A673 (cell line): Measurements from ENCODE around the gene LDHAL6A. TPM values are rescaled to one million over a fixed set of nuclear protein-coding genes. Genes with fewer than 3 reads are reported as not detected.

ENCODE experiments used
- BruUV-seq: library from RNA; stranded (reverse); fragments of 400-500 nt; replicated peaks from 2 replicates; lab custom pipeline; 2021; lab: Mats Ljungman, UMichigan
- CTCF ChIA-PET: fragments of 300-600 bp; sonication (Branson Sonifier 250); formaldehyde crosslinking; loops from one replicate; lab custom pipeline; 2022; ENCODE audit warnings: antibody characterized with exemption; lab: Charles Lee
- POLR2A ChIA-PET: fragments of 300-600 bp; sonication (Branson Sonifier 250); formaldehyde crosslinking; loops from one replicate; lab custom pipeline; 2022; ENCODE audit warnings: antibody characterized with exemption; ENCODE audit not compliant: low non-redundant PET; lab: Charles Lee
- DNase-seq: peaks from one replicate; pipeline ENCODE4 v3.0.0-alpha.2; 2015; ENCODE audit warnings: low spot score
- H3K27ac ChIP-seq: fragments of 200-600 bp; sonication (generic); 2 replicates; pipeline ENCODE4 v1.5.1; 2016; ENCODE audit warnings: mixed run types, low read depth, mild to moderate bottlenecking, mixed read lengths, antibody characterized with exemption, low read length; ENCODE audit not compliant: poor library complexity, severe bottlenecking
- H3K27me3 ChIP-seq: fragments of 200-600 bp; sonication (generic); replicated peaks from 2 replicates; pipeline ENCODE4 v1.6.1; 2017; ENCODE audit warnings: mixed run types, low read depth, mild to moderate bottlenecking, mixed read lengths, antibody characterized with exemption, low read length; ENCODE audit not compliant: insufficient read depth, poor library complexity
- H3K36me3 ChIP-seq: fragments of 200-600 bp; sonication (generic); 2 replicates; pipeline ENCODE4 v1.6.1; 2016; ENCODE audit warnings: mixed run types, mild to moderate bottlenecking, mixed read lengths, antibody characterized with exemption, low read length; ENCODE audit not compliant: insufficient read depth, poor library complexity, severe bottlenecking
- H3K4me1 ChIP-seq: fragments of 200-600 bp; sonication (generic); 2 replicates; pipeline ENCODE4 v1.6.1; 2017; ENCODE audit warnings: mixed run types, mild to moderate bottlenecking, mixed read lengths, antibody characterized with exemption, low read length; ENCODE audit not compliant: insufficient read depth, poor library complexity, severe bottlenecking
- H3K4me3 ChIP-seq: fragments of 200-600 bp; sonication (generic); 2 replicates; pipeline ENCODE4 v1.5.1; 2016; ENCODE audit warnings: low read depth, mixed run types, mild to moderate bottlenecking, mixed read lengths, low read length; ENCODE audit not compliant: poor library complexity, severe bottlenecking
- H3K9me3 ChIP-seq: fragments of 200-600 bp; sonication (generic); 2 replicates; pipeline ENCODE4 v1.6.1; 2016; ENCODE audit warnings: mixed run types, low read depth, mild to moderate bottlenecking, mixed read lengths, antibody characterized with exemption, low read length; ENCODE audit not compliant: poor library complexity, severe bottlenecking
- EZH2 ChIP-seq: fragments of 200-600 bp; sonication (generic); IDR thresholded peaks from 2 replicates; pipeline ENCODE4 v1.6.1; 2017; ENCODE audit warnings: borderline replicate concordance, low read depth, mild to moderate bottlenecking, mixed read lengths, antibody characterized with exemption, low read length; ENCODE audit not compliant: poor library complexity, severe bottlenecking
- intact Hi-C: fragments of 100-400 bp; cut with micrococcal nuclease; formaldehyde crosslinking; loops from one replicate; pipeline ENCODE4 v1.10.0; 2022; ENCODE audit not compliant: unreplicated experiment
- total RNA-seq: library from RNA; stranded (reverse); gene quantifications from 2 replicates; pipeline ENCODE4 v1.2.3, GENCODE V29; 2021
- TF ChIP-seq, protein P1 (sequence below): fragments of 300-800, 200-600 bp; sonication (generic); conservative IDR thresholded peaks from 2 replicates; pipeline ENCODE4 v1.5.1; 2017; ENCODE audit warnings: low read depth, mild to moderate bottlenecking, antibody characterized with exemption, low read length, moderate library complexity, mixed read lengths

The LDHAL6A gene
- total RNA-seq, 1 experiment from 2014 or later = not detected

DNA sequence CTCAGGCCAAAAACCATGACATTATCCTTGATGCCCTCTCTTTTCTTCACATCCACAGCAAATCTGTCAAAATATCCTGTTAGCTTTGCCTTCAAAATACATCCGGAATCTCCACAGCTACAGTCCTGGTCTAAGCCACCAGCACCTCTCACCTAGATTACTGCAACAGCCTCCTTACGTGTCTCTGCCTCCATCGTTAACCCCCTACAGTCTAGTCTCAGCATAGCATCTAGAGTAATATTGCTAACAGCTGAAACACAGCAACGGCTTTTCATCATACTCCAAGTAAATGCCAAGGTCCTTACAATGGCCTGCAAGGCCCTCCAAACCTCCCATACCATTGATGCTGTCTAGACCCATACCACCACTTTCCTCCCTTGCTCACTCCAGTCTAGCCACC lies 66.7 kb downstream of the LDHAL6A start:
- BruUV-seq = no TSS peak
- intact Hi-C loops = no loop called here
- no peaks in the 10 kb centered on the region for H3K9me3 ChIP-seq
- DNase-seq = peak; percentile 4
- H3K36me3 ChIP-seq = no peaks in the 10 kb centered on the region
- no peaks in the 10 kb centered on the region for H3K4me1 ChIP-seq
- no peak overlapping the region for H3K27ac ChIP-seq
- H3K27me3 ChIP-seq = no peaks in the 10 kb centered on the region
- POLR2A ChIA-PET = interaction anchor here (0.5 kb wide), 1 partner anchor 26 kb away, joined by 5 read pairs; no protein-coding TSS in a partner anchor
- TF ChIP-seq, protein P1, sequence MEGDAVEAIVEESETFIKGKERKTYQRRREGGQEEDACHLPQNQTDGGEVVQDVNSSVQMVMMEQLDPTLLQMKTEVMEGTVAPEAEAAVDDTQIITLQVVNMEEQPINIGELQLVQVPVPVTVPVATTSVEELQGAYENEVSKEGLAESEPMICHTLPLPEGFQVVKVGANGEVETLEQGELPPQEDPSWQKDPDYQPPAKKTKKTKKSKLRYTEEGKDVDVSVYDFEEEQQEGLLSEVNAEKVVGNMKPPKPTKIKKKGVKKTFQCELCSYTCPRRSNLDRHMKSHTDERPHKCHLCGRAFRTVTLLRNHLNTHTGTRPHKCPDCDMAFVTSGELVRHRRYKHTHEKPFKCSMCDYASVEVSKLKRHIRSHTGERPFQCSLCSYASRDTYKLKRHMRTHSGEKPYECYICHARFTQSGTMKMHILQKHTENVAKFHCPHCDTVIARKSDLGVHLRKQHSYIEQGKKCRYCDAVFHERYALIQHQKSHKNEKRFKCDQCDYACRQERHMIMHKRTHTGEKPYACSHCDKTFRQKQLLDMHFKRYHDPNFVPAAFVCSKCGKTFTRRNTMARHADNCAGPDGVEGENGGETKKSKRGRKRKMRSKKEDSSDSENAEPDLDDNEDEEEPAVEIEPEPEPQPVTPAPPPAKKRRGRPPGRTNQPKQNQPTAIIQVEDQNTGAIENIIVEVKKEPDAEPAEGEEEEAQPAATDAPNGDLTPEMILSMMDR = no peak
- no peak for TF ChIP-seq EZH2
- no peak overlapping the region for H3K4me3 ChIP-seq
- CTCF ChIA-PET = no interaction called here

GRCh38 chr11:18523084-18523483 lies 67.4 kb downstream of the LDHAL6A start:
- BruUV-seq = no TSS peak
- Histone ChIP-seq H3K27ac (no peak overlapping the region), H3K27me3 (no peaks in the 10 kb centered on the region), H3K9me3 (no peaks in the 10 kb centered on the region), H3K4me1 (no peaks in the 10 kb centered on the region), H3K36me3 (no peaks in the 10 kb centered on the region), H3K4me3 (no peak overlapping the region)
- POLR2A ChIA-PET = no interaction called here
- no peak for TF ChIP-seq EZH2
- TF ChIP-seq, protein P1 = no peak
- CTCF ChIA-PET = no interaction called here
- DNase-seq = no peak
- intact Hi-C loops = no loop called here

GRCh38 chr11:18524248-18524647 lies 68.6 kb downstream of the LDHAL6A start:
- Histone ChIP-seq H3K36me3 (no peaks in the 10 kb centered on the region), H3K4me3 (no peak overlapping the region), H3K9me3 (no peaks in the 10 kb centered on the region), H3K27ac (no peak overlapping the region), H3K4me1 (no peaks in the 10 kb centered on the region), H3K27me3 (no peaks in the 10 kb centered on the region)
- ChIA-PET CTCF (no interaction called here), POLR2A (no interaction called here)
- intact Hi-C loops = no loop called here
- DNase-seq = no peak
- no peak for TF ChIP-seq EZH2
- TF ChIP-seq, protein P1 = no peak
- TSS peak; percentile 6 for BruUV-seq
